Hepatocyte (in vitro differentiated cells): ENCODE measurements around the gene GLP1R. TPM values are rescaled to one million over a fixed set of nuclear protein-coding genes. Genes with fewer than 3 reads are reported as not detected.

ENCODE experiments used
- DNase-seq: peaks from one replicate; pipeline ENCODE4 v3.0.0-alpha.2; 2016; ENCODE audit warnings: low spot score
- H2AFZ ChIP-seq: fragments of 200-600 bp; sonication (generic); 2 replicates; pipeline ENCODE4 v1.6.0; 2016; ENCODE audit warnings: antibody characterized with exemption, mild to moderate bottlenecking
- H3K27ac ChIP-seq: fragments of 200-600 bp; sonication (generic); 2 replicates; pipeline ENCODE4 v1.5.1; 2016; ENCODE audit warnings: mild to moderate bottlenecking
- H3K27me3 ChIP-seq: fragments of 200-600 bp; sonication (generic); 2 replicates; pipeline ENCODE4 v1.6.1; 2016
- H3K36me3 ChIP-seq: fragments of 200-600 bp; sonication (generic); replicated peaks from 2 replicates; pipeline ENCODE4 v1.5.1; 2016; ENCODE audit warnings: low read depth; ENCODE audit not compliant: insufficient read depth
- H3K4me1 ChIP-seq: fragments of 200-600 bp; sonication (generic); 2 replicates; pipeline ENCODE4 v1.5.1; 2016; ENCODE audit warnings: mild to moderate bottlenecking, moderate library complexity; ENCODE audit not compliant: insufficient read depth
- H3K4me2 ChIP-seq: fragments of 200-600 bp; sonication (generic); 2 replicates; pipeline ENCODE4 v1.6.0; 2016
- H3K4me3 ChIP-seq: fragments of 200-600 bp; sonication (generic); 2 replicates; pipeline ENCODE4 v1.5.1; 2016; ENCODE audit warnings: mild to moderate bottlenecking
- H3K79me2 ChIP-seq: fragments of 200-600 bp; sonication (generic); 2 replicates; pipeline ENCODE4 v1.6.0; 2017; ENCODE audit warnings: mild to moderate bottlenecking
- H3K9me2 ChIP-seq: fragments of 200-600 bp; sonication (generic); replicated peaks from 2 replicates; pipeline ENCODE4 v1.6.0; 2017; ENCODE audit warnings: mild to moderate bottlenecking; ENCODE audit not compliant: insufficient read depth
- H3K9me3 ChIP-seq: fragments of 200-600 bp; sonication (generic); 2 replicates; pipeline ENCODE4 v1.5.1; 2016; ENCODE audit warnings: low read depth, mild to moderate bottlenecking
- H4K20me1 ChIP-seq: fragments of 200-600 bp; sonication (generic); 2 replicates; pipeline ENCODE4 v1.6.0; 2016; ENCODE audit warnings: mild to moderate bottlenecking; ENCODE audit not compliant: insufficient read depth, poor library complexity, severe bottlenecking
- CTCF ChIP-seq: fragments of 200-600 bp; sonication (generic); IDR thresholded peaks from 2 replicates; pipeline ENCODE4 v1.5.1; 2016; ENCODE audit warnings: antibody characterized with exemption, mild to moderate bottlenecking; ENCODE audit not compliant: poor library complexity
- EZH2 ChIP-seq: fragments of 200-600 bp; sonication (generic); IDR thresholded peaks from 2 replicates; pipeline ENCODE4 v1.6.1; 2016; ENCODE audit warnings: antibody characterized with exemption, mild to moderate bottlenecking, borderline replicate concordance
- EZH2phosphoT487 ChIP-seq: fragments of 200-600 bp; sonication (generic); IDR thresholded peaks from one replicate; pipeline ENCODE4 v1.6.1; 2018; ENCODE audit warnings: antibody characterized with exemption, mild to moderate bottlenecking, low read depth, moderate library complexity; ENCODE audit not compliant: unreplicated experiment, severe bottlenecking
- WGBS: methylation state at CpG from one replicate; pipeline ENCODE4 v1.1.6; 2016; ENCODE audit warnings: low lambda C conversion rate; ENCODE audit errors: missing lambda C conversion rate; 5-methylcytosine and 5-hydroxymethylcytosine counted together
- polyA plus RNA-seq: library from polyadenylated mRNA; unstranded; fragments of >200 nt; fragmentation: Nextera tagmentation; extraction: Ambion mirVana; gene quantifications from 2 replicates; pipeline ENCODE4 v1.2.1, GENCODE V29; 2016
- total RNA-seq: library from RNA; depleted of rRNA; stranded (reverse); fragments of >200 nt; gene quantifications from 2 replicates; pipeline ENCODE4 v1.2.3, GENCODE V29; 2014

The GLP1R gene
- total and polyA plus RNA-seq, 2 experiments from 2014 or later, result 0.30 TPM; not detected in 1

GRCh38 chr6:39041072-39041471 is 7.5 kb upstream of the GLP1R start:
- H3K4me1 ChIP-seq, result no peaks in the 10 kb centered on the region
- H3K4me3 ChIP-seq, result no peak overlapping the region
- H3K36me3 ChIP-seq, result no peaks in the 10 kb centered on the region
- no peaks in the 10 kb centered on the region for H3K79me2 ChIP-seq
- H3K27me3 ChIP-seq, result peaks cover 37% of the 10 kb centered on the region
- H3K9me3 ChIP-seq, result no peaks in the 10 kb centered on the region
- H3K4me2 ChIP-seq, result no peak overlapping the region
- TF ChIP-seq EZH2phosphoT487, result no peak
- TF ChIP-seq EZH2, result no peak
- no peak for TF ChIP-seq CTCF
- 84% methylated on average over 2 of the region's 2 CpGs for WGBS
- no peaks in the 10 kb centered on the region for H3K9me2 ChIP-seq
- H2AFZ ChIP-seq, result no peak overlapping the region
- H3K27ac ChIP-seq, result no peak overlapping the region
- H4K20me1 ChIP-seq, result no peaks in the 10 kb centered on the region
- no peak for DNase-seq

GRCh38 chr6:39043776-39044175 is 4.8 kb upstream of the GLP1R start:
- no peak overlapping the region for H3K4me3 ChIP-seq
- no peak for DNase-seq
- H2AFZ ChIP-seq, result no peak overlapping the region
- no peak overlapping the region for H3K4me2 ChIP-seq
- H4K20me1 ChIP-seq, result no peaks in the 10 kb centered on the region
- WGBS, result 71% methylated on average over 3 of the region's 3 CpGs
- H3K27ac ChIP-seq, result no peak overlapping the region
- H3K9me3 ChIP-seq, result no peaks in the 10 kb centered on the region
- no peaks in the 10 kb centered on the region for H3K36me3 ChIP-seq
- H3K9me2 ChIP-seq, result no peaks in the 10 kb centered on the region
- H3K79me2 ChIP-seq, result no peaks in the 10 kb centered on the region
- H3K27me3 ChIP-seq, result peaks cover 42% of the 10 kb centered on the region
- TF ChIP-seq EZH2phosphoT487 (no peak), CTCF (no peak), EZH2 (no peak)
- no peaks in the 10 kb centered on the region for H3K4me1 ChIP-seq

- no peak overlapping the region for H3K4me2 ChIP-seq
- 70% methylated on average over 4 of the region's 4 CpGs for WGBS
- no peaks in the 10 kb centered on the region for H3K79me2 ChIP-seq
- H3K9me2 ChIP-seq, result no peaks in the 10 kb centered on the region
- H2AFZ ChIP-seq, result no peak overlapping the region
- H4K20me1 ChIP-seq, result no peaks in the 10 kb centered on the region
- TF ChIP-seq EZH2, result no peak
- TF ChIP-seq CTCF, result no peak
- TF ChIP-seq EZH2phosphoT487, result no peak
- no peak overlapping the region for H3K27ac ChIP-seq
- no peaks in the 10 kb centered on the region for H3K4me1 ChIP-seq
- no peaks in the 10 kb centered on the region for H3K36me3 ChIP-seq
- no peak overlapping the region for H3K4me3 ChIP-seq
- no peak for DNase-seq
- H3K9me3 ChIP-seq, result no peaks in the 10 kb centered on the region
- H3K27me3 ChIP-seq, result peaks cover 42% of the 10 kb centered on the region
These were observed 4.4 kb upstream of the GLP1R start for GRCh38 chr6:39044181-39044580.
